H1 (cell line): ENCODE results near the gene DCLK1. TPM values are rescaled to one million over a fixed set of nuclear protein-coding genes. Genes with fewer than 3 reads are reported as not detected.

Experiments used
- BRCA1 ChIP-seq: IDR thresholded peaks from 2 replicates; pipeline ENCODE4 v1.6.1; 2012; ENCODE audit warnings: low read depth, low read length, improper control_type of control experiment
- EZH2 ChIP-seq: fragments of 200-600 bp; sonication (generic); IDR thresholded peaks from 2 replicates; pipeline ENCODE4 v1.7.1; 2012; ENCODE audit warnings: low read depth, mild to moderate bottlenecking, moderate library complexity, low read length, inconsistent platforms; ENCODE audit not compliant: severe bottlenecking
- RFX5 ChIP-seq: IDR thresholded peaks from 2 replicates; pipeline ENCODE4 v1.6.1; 2011; ENCODE audit warnings: low read depth, low read length, improper control_type of control experiment, borderline replicate concordance
- SP1 ChIP-seq: IDR thresholded peaks from 2 replicates; pipeline ENCODE4 v1.6.1; 2011; ENCODE audit warnings: low read depth, low read length
- SP2 ChIP-seq: IDR thresholded peaks from 2 replicates; pipeline ENCODE4 v1.6.1; 2012; ENCODE audit warnings: mild to moderate bottlenecking, low read length, inconsistent platforms
- polyA plus RNA-seq, 7 experiments: library from polyadenylated mRNA; depleted of rRNA in 3 of 7; stranded (reverse) in 5 of 7; unstranded in 2 of 7; fragments of >200 nt in 5 of 7; fragments of 200-250 nt in 2 of 7; gene quantifications; 1 replicate in 5 of 7; 2 replicates in 1 of 7; 4 replicates in 1 of 7; pipeline versions ENCODE4 v1.2.1 to v1.2.3, GENCODE V29; 2011 to 2013; ENCODE audit warnings: missing spikeins in 2 of 7, mixed read lengths in 2 of 7
- total RNA-seq: library from RNA; stranded (reverse); fragmentation: NEBNext Ultra II Directional; extraction: Animal tissue kit (Norgen Biotek cat#: 25700); gene quantifications from 2 replicates; pipeline ENCODE4 v1.2.1, GENCODE V29; 2021
- TF ChIP-seq, protein P1 (sequence below): IDR thresholded peaks from 2 replicates; pipeline ENCODE4 v1.6.1; 2012; ENCODE audit warnings: inconsistent platforms

DCLK1 gene
- total and polyA plus RNA-seq, 2 of the 8 experiments (the other 6 are each of a cell fraction or from before 2014, with no cell fraction given) = 22.8 to 41.0 TPM

DNA sequence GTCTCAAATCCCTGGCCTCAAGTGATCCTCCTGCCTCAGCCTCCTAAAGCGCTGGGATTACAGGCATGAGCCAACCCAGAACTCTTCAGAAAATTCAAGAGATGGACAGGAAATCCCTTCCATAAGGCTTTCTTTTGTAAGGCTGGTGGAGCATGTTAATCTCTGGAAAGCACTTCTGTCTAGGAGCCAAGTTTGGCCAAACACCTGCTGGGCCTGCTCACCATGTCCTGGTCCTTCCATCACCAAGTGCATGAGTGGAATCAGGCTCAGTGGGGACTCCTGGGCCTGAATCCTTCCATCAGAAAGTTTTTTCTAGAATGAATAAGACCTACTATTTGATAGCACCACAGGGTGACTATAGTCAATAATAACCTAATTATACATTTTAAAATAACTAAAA is 148.0 kb downstream of the DCLK1 start (continued):
- TF ChIP-seq EZH2 (no peak), BRCA1 (no peak), SP1 (no peak), SP2 (no peak), RFX5 (no peak)
- TF ChIP-seq, protein P1, sequence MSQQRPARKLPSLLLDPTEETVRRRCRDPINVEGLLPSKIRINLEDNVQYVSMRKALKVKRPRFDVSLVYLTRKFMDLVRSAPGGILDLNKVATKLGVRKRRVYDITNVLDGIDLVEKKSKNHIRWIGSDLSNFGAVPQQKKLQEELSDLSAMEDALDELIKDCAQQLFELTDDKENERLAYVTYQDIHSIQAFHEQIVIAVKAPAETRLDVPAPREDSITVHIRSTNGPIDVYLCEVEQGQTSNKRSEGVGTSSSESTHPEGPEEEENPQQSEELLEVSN = no peak
- TF ChIP-seq, all 59 proteins: peak for 0
